OCI-LY7 (cell line): ENCODE results near the gene KRT73. TPM values are rescaled to one million over a fixed set of nuclear protein-coding genes. Genes with fewer than 3 reads are reported as not detected.

Source experiments
- BruUV-seq: library from RNA; stranded (reverse); fragments of 400-500 nt; replicated peaks from 2 replicates; lab custom pipeline; 2021; lab: Mats Ljungman, UMichigan
- CTCF ChIA-PET: fragments of 300-600 bp; sonication (Branson Sonifier 250); formaldehyde crosslinking; loops from one replicate; lab custom pipeline; 2022; ENCODE audit warnings: antibody characterized with exemption; ENCODE audit not compliant: unreplicated experiment; lab: Charles Lee
- POLR2A ChIA-PET: fragments of 300-600 bp; sonication (Branson Sonifier 250); formaldehyde crosslinking; loops from one replicate; lab custom pipeline; 2022; ENCODE audit warnings: antibody characterized with exemption; lab: Charles Lee
- DNase-seq: peaks from one replicate; pipeline ENCODE4 v3.0.0-alpha.2; 2015; ENCODE audit warnings: low spot score
- H2AFZ ChIP-seq: fragments of 200-600 bp; sonication (generic), shearing (Covaris generic); 2 replicates; pipeline ENCODE4 v1.6.1; 2014; ENCODE audit warnings: mild to moderate bottlenecking, antibody characterized with exemption, low read length, moderate library complexity
- H3K27ac ChIP-seq: fragments of 200-600 bp; sonication (generic); 2 replicates; pipeline ENCODE4 v1.5.1; 2014; ENCODE audit warnings: mixed run types, low read depth, mild to moderate bottlenecking, moderate library complexity, low read length, inconsistent platforms; ENCODE audit not compliant: poor library complexity, severe bottlenecking
- H3K36me3 ChIP-seq: fragments of 200-600 bp; sonication (generic); 2 replicates; pipeline ENCODE4 v1.6.1; 2014; ENCODE audit warnings: mild to moderate bottlenecking, antibody characterized with exemption, low read length, moderate library complexity, mixed read lengths; ENCODE audit not compliant: insufficient read depth
- H3K4me1 ChIP-seq: fragments of 200-600 bp; sonication (generic); 2 replicates; pipeline ENCODE4 v1.5.1; 2014; ENCODE audit warnings: mild to moderate bottlenecking, low read length; ENCODE audit not compliant: insufficient read depth, poor library complexity, severe bottlenecking
- H3K4me2 ChIP-seq: fragments of 200-600 bp; sonication (generic); 2 replicates; pipeline ENCODE4 v1.6.1; 2014; ENCODE audit warnings: mild to moderate bottlenecking, low read length
- H3K4me3 ChIP-seq: fragments of 200-600 bp; sonication (generic); 2 replicates; pipeline ENCODE4 v1.5.1; 2014; ENCODE audit warnings: mild to moderate bottlenecking, low read depth, low read length; ENCODE audit not compliant: poor library complexity, severe bottlenecking
- H3K79me2 ChIP-seq: fragments of 200-600 bp; sonication (generic); 2 replicates; pipeline ENCODE4 v1.6.1; 2016; ENCODE audit warnings: low read depth, mild to moderate bottlenecking, low read length, moderate library complexity, mixed read lengths; ENCODE audit not compliant: insufficient read depth
- H3K9me2 ChIP-seq: fragments of 200-600 bp; sonication (generic); 2 replicates; pipeline ENCODE4 v1.6.1; 2016; ENCODE audit warnings: mild to moderate bottlenecking, low read length, mixed read lengths; ENCODE audit not compliant: insufficient read depth
- H3K9me3 ChIP-seq: fragments of 200-600 bp; sonication (generic); 2 replicates; pipeline ENCODE4 v1.6.1; 2014; ENCODE audit warnings: mild to moderate bottlenecking, mixed run types, low read length, mixed read lengths
- H4K20me1 ChIP-seq: fragments of 200-600 bp; sonication (generic); 2 replicates; pipeline ENCODE4 v1.6.1; 2014; ENCODE audit warnings: mild to moderate bottlenecking, antibody characterized with exemption, low read length, moderate library complexity, mixed read lengths; ENCODE audit not compliant: insufficient read depth
- EZH2phosphoT487 ChIP-seq: fragments of 200-600 bp; sonication (generic); IDR thresholded peaks from 2 replicates; pipeline ENCODE4 v1.6.1; 2018; ENCODE audit warnings: low read depth, borderline replicate concordance, mild to moderate bottlenecking, mixed run types, antibody characterized with exemption, low read length, moderate library complexity, mixed read lengths
- intact Hi-C: fragments of 100-400 bp; cut with micrococcal nuclease; formaldehyde crosslinking; loops from one replicate; pipeline ENCODE4 v1.10.0; 2022; ENCODE audit not compliant: unreplicated experiment
- total RNA-seq, 2 experiments: library from RNA; depleted of rRNA in 1 of 2; stranded (reverse); fragments of >200 nt in 1 of 2; shearing (Covaris generic) in 1 of 2; gene quantifications; 2 replicates each; pipeline ENCODE4 v1.2.3, GENCODE V29; 2014 to 2022
- TF ChIP-seq, protein P1 (sequence below): fragments of 200-600 bp; sonication (generic); conservative IDR thresholded peaks from 2 replicates; pipeline ENCODE4 v1.5.1; 2014; ENCODE audit warnings: mild to moderate bottlenecking, antibody characterized with exemption, low read length, moderate library complexity, mixed read lengths

KRT73 gene
- total RNA-seq, 2 experiments from 2014 or later: not detected

DNA sequence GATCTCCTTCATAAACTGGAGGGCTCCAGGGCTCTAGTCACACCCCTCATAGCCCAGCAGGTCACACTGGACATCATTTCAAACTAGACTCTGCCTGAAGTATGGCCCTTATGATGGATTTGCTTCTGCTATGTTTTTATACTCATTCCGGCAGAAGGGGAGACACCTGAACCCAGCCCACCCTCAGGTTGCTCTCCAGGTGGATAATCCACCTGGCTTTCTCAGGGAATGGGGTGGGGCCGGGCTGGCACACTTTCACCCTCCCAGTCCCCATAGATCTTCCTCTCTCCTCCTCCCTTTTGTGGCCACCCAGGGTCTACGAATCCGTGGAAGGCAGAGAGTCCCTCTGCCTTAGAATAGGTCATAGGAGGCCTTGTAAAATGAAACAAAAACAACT lies 9.8 kb upstream of the KRT73 start:
- no peak for DNase-seq
- Histone ChIP-seq H3K36me3 (no peaks in the 10 kb centered on the region), H3K4me2 (no peak overlapping the region), H4K20me1 (no peaks in the 10 kb centered on the region), H3K9me3 (no peaks in the 10 kb centered on the region), H3K79me2 (no peaks in the 10 kb centered on the region), H3K4me3 (no peak overlapping the region), H3K9me2 (no peaks in the 10 kb centered on the region), H2AFZ (no peak overlapping the region), H3K4me1 (no peaks in the 10 kb centered on the region), H3K27ac (no peak overlapping the region)
- intact Hi-C loops: no loop called here
- BruUV-seq: no TSS peak
- POLR2A ChIA-PET: no interaction called here
- TF ChIP-seq EZH2phosphoT487: no peak
- TF ChIP-seq, protein P1, sequence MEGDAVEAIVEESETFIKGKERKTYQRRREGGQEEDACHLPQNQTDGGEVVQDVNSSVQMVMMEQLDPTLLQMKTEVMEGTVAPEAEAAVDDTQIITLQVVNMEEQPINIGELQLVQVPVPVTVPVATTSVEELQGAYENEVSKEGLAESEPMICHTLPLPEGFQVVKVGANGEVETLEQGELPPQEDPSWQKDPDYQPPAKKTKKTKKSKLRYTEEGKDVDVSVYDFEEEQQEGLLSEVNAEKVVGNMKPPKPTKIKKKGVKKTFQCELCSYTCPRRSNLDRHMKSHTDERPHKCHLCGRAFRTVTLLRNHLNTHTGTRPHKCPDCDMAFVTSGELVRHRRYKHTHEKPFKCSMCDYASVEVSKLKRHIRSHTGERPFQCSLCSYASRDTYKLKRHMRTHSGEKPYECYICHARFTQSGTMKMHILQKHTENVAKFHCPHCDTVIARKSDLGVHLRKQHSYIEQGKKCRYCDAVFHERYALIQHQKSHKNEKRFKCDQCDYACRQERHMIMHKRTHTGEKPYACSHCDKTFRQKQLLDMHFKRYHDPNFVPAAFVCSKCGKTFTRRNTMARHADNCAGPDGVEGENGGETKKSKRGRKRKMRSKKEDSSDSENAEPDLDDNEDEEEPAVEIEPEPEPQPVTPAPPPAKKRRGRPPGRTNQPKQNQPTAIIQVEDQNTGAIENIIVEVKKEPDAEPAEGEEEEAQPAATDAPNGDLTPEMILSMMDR: no peak
- CTCF ChIA-PET: no interaction called here

DNA sequence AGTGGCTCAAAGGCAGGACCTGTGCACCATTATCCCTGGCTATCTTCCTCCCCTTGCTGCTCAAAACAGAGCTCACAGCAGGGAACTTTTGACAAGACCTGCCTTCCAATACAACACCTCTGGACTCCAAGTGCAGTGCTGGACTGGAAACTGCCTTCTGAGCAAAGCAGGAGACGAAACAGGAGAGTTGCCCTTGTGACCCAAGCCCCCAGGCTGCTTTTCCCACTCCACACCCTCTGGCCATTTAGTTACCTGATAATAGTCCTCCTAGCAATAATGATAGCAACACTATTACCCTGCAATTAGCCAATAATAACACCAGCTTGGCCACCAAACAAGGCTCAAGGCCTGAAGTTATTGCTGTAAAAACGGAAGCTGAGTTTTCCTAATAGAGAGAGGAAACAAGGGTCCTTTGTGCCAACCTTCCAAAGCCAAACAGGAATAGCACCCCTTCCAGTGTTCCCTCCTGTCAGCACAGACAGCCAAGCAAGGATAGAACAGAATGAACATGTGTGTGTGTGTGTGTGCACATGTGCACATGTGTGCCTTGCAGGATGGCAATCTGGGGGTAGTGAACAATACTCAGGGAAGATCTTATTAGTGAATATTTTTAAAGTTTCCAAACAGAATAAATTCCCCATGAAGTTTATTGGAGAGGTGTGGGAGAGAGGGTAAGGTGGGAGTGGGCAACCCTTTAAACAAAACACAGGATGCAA lies 9.2 kb upstream of the KRT73 start:
- Histone ChIP-seq H3K4me1 (no peaks in the 10 kb centered on the region), H3K9me3 (no peaks in the 10 kb centered on the region), H3K4me3 (no peak overlapping the region), H3K9me2 (no peaks in the 10 kb centered on the region), H3K4me2 (no peak overlapping the region), H3K27ac (no peak overlapping the region), H2AFZ (no peak overlapping the region), H3K79me2 (no peaks in the 10 kb centered on the region), H3K36me3 (no peaks in the 10 kb centered on the region), H4K20me1 (no peaks in the 10 kb centered on the region)
- intact Hi-C loops: no loop called here
- POLR2A ChIA-PET: no interaction called here
- no peak for DNase-seq
- TF ChIP-seq EZH2phosphoT487: no peak
- TF ChIP-seq, protein P1: no peak
- CTCF ChIA-PET: no interaction called here
- BruUV-seq: no TSS peak

DNA sequence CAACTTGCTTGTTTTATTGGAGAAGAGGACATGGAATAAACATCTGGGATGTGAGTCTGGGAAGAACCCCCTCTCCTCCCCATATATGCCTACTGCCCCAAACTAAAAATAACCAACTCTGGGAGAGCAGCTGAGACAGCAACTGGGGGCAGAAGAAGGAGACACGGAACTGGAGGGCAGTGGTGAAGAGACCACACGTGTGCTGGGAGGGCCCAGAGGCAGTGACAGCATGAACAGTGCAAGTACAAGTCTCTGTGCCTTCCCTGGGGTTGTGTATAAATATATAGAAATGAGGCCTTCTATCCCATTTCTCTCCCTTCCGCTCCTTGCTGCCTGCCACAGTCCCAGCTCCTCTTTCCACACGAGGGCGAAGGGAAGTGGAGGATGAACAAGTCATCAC lies 4.0 kb upstream of the KRT73 start:
- intact Hi-C loops: no loop called here
- no peak overlapping the region for H3K4me2 ChIP-seq
- H4K20me1 ChIP-seq: no peaks in the 10 kb centered on the region; the same call in 1 of the 2 replicates
- no peaks in the 10 kb centered on the region for H3K79me2 ChIP-seq
- POLR2A ChIA-PET: no interaction called here
- DNase-seq: no peak
- TF ChIP-seq, protein P1: no peak
- no peak for TF ChIP-seq EZH2phosphoT487
- no peak overlapping the region for H2AFZ ChIP-seq
- H3K4me3 ChIP-seq: no peak overlapping the region
- BruUV-seq: no TSS peak
- no peaks in the 10 kb centered on the region for H3K9me2 ChIP-seq
- no peaks in the 10 kb centered on the region for H3K9me3 ChIP-seq
- no peak overlapping the region for H3K27ac ChIP-seq
- CTCF ChIA-PET: no interaction called here
- no peaks in the 10 kb centered on the region for H3K4me1 ChIP-seq
- H3K36me3 ChIP-seq: no peaks in the 10 kb centered on the region
